HG03175 (cell line): ENCODE measurements around the gene SPDYE1.
A peak's percentile ranks its signal among the peaks of the same experiment; 100 is the strongest.
"Not testable (repeated sequence)": the region's sequence is repeated elsewhere in the genome, so short reads cannot be mapped to it uniquely, and the experiment has no call there.

Experiments used
- ATAC-seq: cut with Tn5 transposase; IDR thresholded peaks from one replicate; pipeline ENCODE4 v1.9.1; 2021; ENCODE audit warnings: mild to moderate bottlenecking, moderate library complexity; ENCODE audit not compliant: unreplicated experiment

Gene SPDYE1

DNA sequence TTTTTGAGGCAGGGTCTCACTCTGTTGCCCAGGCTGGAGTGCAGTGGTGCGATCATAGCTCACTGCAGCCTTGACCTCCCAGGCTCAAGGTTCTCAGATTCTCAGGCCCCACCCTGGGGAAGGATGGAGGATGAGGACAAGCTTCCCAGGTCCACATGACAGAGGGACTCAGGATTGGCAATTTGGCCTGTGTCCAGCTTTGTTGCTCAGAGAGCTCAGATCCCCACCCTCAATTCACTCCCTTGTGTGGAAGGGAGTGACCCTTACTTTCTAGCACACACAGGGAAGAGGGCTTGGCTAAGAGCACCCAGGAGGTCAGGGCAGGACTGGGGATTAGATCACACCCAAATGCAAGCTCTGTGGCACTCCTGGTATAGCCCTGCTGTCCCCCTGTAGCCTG is 6.9 kb upstream of the SPDYE1 start:
- not testable (repeated sequence) for ATAC-seq

DNA sequence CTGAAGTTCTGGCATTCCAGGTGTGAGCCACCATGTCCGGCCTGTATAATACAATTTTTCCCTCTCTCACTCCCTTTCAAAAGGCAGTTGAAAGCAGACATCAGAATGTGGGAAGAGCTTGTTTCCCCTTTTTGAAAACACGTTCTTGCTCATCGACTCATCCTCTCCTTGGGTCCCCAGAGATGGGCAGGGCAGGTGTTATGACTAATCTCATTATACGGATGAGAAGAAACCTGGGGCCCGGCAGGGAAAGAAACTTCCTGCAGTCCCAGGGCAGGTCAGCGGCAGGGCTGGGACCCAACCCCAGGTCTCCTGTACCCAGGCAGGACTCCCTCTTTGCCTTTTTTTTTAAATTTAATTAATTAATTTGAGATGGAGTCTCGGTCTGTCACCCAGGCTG is 4.8 kb upstream of the SPDYE1 start:
- peak; percentile 94 for ATAC-seq

DNA sequence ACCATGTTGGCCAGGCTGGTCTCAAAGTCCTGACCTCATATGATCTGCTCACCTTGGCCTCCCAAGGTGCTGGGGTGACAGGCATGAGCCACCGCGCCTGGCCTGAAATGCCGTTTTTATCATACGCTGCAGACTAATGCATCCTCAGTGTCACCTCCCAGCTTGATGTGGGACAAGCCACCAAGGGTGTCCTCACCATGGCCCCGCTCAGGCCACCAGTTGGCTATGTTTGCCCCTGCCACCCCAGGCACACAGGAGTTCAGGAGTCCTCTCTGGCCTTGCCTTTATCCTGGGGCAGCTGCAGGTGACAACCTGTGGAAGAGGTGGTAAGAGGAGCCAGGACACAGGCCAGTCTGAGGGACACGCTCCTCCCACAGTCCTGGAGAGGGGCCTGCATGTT is 3.0 kb upstream of the SPDYE1 start:
- ATAC-seq = not testable (repeated sequence)

DNA sequence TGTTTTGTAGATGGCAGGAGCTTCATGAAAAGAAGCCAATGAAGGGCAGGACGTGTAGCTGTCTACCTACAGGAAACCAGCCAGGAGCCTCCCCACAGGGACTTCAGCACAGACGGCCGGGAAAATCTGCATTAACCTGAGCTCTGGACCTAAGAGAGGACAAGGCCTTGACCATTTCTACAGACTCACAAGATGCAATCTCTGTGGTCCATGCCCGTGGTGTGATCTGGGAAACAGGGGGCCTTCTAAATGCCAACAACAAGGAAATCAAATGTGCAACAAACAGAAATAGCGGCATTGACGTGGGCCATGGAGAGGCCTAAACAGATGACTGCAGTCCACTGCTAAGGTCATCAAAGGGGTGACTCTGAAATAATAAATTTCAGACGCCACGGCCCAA is 14.4 kb downstream of the SPDYE1 start:
- not testable (repeated sequence) for ATAC-seq

DNA sequence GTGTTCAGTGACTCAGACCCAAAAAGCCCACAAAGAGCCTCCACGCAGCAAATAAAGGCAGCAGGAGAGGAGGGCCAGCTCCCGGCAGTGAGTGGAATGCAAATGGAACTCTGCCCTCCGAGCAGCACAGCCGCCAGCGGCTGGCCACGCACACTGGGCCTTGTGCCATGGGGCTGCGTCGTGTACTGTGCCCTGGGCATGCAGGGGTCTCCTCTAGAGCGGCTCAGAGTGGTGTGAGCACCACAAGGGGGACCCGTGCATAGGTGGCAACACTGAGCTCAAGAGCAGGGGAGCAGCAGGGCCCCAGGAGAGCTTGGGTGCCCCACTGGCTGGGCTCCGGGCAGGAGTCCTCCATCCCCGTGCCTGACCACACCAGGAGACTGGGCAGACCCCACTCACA is 17.4 kb downstream of the SPDYE1 start:
- ATAC-seq = not testable (repeated sequence)

DNA sequence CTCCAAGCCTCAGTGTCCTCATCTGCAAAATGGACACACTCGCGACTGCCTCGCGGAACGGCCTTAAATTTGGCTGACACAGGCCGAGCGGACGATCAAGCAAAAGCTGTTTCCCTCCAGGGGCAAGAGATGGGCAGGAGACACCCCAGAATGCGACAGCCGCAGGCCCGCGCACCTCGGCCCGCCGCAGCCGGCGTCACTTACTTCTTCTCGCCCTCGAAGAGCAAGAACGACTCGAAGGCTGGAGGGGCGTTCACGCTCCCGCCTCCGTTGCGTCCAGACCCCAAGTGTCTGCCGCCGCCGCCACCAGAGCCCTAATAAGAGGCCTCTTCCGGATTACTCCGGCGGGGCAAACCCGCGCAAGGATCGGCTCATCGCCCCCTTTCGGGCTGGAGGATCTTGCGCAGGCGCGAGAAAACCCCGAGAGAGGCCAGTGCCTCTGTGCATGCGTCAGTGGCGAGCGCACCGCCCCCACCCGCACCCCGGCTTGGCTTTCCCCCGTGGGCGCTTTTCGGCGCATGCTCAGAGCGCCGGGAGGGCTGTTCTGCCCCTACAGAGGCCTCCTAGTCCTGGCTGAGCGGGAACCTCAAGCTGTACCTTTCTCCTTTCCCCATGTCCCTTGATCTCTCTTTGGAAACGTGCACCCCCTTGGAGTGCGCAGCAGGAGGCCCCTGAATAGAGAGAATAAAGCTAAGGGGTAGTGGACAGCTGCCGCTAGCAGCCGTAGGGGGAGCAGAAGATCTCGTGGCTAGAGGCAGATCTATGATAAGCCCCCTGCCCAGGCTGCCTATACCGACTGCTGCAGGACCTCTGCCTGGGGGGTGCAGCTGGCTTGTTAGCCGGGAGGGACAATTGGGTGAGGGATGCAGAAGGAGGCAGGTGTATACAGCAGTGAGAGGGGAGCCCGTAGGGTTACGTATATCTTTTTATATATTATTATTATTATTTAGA is 21.4 kb downstream of the SPDYE1 start:
- peak; percentile 96 for ATAC-seq

DNA sequence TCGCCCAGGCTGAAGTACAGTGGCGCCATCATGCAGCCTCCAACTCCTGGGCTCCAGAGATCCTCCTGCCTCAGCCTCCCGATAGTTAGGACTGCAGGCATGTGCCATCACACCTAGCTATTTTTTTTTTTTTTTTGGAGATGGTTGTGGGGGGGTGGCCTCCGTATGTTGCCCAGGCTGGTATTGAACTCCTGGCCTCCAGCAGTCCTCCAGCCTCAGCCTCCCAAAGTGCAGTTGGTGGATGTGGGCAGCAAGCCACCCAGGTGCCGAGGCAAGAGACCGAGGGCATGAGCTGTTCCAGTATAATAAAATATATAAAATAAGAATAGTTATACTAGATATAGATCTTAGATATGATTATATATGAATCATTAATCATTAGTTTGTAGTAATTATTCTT is 22.1 kb downstream of the SPDYE1 start:
- not testable (repeated sequence) for ATAC-seq

DNA sequence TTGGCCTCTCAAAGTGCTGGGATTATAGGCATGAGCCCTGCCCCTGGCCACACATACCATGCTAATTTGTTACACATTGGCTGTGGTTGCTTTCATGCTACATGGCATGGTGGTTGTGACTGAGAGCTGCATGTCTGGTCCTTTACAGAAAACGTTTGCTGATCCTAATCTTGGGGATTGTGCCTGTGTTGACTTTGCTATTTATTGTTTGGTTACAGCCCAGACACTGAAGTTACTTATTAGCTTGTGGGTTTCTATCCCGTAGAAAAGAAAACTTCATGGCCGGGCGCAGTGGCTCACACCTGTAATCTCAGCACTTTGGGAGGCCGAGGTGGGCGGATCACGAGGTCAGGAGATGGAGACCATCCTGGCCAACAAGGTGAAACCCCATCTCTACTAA is 24.4 kb downstream of the SPDYE1 start:
- not testable (repeated sequence) for ATAC-seq

DNA sequence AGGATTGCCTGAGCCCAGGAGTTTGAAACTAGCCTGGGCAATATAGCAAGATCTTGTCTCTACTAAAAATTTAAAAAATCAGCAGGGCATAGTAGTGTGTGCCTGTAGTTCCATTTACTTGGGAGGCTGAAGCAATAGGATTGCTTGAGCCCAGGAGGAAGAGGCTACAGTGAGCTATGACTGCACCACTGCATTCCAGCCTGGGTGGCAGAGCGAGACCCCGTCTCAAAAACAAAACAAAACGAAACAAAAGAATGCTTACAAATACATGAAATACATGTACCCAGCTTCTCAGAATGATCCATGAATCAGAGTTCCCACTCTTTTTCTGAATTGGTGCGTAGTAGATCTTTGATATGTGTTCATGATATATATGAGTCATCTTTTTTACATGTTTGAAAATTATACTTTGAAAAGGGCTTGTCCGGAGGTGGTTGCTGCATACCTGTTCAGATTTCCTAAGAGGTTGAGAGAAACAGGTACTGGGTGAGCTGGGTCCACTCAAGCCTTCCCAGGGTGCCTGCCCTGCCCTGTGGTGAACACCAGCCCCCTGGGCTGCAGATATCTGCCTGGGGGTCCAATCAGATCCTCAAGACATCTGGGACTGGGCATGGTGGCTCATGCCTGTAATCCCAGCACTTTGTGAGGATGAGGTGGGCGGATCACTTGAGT is 25.2 kb downstream of the SPDYE1 start:
- ATAC-seq = not testable (repeated sequence)

DNA sequence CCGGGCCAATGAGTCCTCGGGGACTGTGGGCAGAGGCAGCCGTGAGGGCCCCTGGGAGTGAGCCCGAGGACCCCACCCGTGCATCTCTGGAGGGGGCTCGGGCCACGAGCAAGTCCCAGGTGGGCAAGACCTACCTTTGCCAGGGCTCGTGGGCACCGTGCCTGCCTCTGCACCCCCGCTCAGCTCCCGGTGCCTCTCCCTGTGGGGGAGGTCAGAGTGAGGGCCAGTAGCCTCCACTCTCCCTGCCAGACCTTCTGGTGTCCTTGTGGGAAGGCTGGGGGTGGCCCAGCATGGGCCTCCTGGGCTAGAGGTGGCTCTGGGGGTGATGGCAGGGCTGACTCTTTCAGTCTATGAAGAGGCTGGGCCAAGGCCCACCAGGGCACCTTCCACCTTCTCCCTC is 31.7 kb downstream of the SPDYE1 start:
- ATAC-seq = not testable (repeated sequence)

DNA sequence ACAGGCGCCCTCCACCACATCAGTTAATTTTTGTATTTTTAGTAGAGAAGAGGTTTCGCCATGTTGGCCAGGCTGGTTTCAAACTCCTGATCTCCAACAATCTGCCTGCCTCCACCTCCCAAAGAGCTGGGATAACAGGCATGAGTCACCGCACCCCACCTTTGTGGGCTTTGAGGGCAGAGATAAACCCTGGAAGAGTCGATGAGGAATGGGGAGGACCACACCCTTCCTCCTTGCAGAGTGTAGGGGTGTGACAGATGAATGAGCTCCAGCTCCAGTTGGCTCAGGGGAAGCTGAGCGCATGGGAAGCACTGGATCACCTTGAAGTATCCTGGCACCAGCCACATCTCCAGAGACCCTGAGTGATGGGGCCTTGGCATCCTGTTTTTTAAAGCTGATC is 32.3 kb downstream of the SPDYE1 start:
- not testable (repeated sequence) for ATAC-seq

DNA sequence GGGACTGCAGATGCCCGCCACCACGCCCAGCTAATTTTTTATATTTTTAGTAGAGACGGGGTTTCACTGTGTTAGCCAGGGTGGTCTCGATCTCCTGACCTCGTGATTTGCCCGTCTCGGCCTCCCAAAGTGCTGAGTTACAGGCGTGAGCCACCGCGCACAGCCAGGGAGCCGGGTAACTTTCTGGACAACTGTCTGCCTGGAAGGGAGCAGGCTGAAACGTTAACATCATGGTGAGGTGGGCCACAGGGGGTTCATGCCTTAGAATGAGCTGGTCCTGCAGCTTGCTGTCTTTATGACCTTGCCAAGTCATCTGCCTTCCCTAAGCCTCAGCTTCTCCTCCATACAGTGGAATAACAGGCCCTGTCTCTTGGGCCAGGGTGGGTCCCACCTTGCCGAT is 33.6 kb downstream of the SPDYE1 start:
- ATAC-seq = not testable (repeated sequence)

DNA sequence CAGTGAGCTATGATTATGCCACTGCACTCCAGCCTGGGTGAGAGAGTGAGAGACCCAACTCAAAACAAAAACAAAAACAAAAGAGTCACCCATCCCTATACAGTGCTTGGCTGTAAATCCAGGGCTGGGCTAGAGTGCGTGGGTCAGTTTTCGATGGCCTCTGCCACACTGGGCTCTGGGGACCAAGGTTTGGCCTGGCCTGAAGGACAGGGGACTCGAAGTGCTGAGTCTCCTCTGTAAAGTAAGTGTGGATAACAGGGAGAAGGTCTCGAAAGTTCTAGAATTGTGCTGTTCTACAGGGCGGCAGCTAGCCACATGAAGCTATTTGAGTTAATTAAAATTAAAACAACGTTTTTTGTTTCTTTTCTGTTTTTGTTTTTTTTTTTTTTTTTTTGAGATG is 34.3 kb downstream of the SPDYE1 start:
- not testable (repeated sequence) for ATAC-seq

DNA sequence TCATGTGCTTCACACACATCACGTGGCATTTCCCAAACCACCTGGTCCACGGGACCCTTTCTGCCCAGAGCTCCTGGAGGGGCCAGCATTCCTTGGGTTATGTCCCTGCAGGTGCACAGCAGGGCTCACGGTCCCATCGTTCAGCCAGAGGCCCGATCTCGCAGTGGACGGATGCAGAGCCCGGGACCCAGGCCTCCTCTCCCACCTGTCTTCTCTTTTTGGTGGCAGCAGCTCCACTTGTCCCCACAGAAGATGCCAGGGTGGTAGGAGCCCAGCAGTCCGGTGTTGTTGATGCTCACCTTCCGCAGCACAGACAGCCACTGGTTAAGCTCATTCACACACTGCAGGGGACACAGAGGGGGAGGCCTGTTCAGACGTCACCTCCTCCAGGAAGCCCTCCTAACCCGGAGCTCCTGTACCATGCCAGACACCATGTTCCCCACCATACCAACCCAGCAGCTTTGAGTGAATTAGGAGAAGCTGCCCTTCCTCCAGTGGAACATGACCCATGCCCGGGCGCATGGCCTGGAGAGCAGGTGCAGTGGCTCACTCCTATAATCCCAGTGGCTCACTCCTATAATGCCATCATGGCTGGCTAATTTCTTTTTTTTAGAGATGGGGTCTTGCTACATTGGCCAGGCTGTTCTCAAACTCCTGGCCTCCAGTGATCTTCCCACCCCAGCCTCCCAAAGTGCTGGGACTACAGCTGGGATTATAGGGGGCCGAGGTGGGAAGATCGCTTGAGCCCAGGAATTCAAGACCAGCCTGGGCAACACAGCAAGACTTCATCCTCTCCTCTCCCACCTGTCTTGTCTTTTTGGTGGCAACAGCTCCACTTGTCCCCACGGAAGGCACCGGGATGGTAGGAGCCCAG is 36.5 kb downstream of the SPDYE1 start:
- ATAC-seq = not testable (repeated sequence)

DNA sequence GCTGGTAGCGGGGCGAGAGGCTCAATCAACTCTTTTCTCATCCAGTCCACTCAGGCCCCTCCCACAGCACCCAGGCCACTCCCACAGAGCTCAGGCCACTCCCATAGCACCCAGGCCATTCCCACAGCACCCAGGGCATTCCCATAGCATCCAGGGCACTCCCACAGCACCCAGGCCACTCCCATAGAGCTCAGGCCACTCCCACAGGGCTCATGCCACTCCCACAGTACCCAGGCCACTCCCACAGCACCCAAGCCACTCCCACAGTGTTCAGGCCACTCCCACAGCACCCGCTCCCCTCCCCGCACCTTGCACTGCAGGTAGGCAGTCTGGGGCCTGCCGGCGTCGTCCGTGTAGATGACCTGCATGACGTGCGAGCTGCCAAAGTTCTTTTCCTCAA is 38.7 kb downstream of the SPDYE1 start:
- not testable (repeated sequence) for ATAC-seq

DNA sequence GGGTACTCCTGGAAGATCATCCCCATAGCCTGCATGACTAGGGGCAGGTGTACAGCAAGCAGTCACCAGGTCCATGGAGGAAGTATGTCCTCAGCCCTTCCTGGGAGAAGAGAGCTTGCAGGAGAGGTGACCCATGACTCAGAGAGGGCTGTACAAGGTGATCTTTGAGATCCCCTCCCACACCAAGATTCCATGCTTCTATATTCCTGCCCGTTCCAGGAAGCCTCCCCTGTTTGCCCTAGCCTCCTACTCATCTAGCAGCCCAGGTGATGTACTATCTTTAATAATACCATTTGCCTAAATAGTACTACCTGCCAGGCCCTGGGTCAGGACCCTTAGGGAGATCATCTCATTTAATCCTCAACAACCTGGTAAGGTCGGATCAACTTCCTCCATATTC is 40.3 kb downstream of the SPDYE1 start:
- ATAC-seq = not testable (repeated sequence)

DNA sequence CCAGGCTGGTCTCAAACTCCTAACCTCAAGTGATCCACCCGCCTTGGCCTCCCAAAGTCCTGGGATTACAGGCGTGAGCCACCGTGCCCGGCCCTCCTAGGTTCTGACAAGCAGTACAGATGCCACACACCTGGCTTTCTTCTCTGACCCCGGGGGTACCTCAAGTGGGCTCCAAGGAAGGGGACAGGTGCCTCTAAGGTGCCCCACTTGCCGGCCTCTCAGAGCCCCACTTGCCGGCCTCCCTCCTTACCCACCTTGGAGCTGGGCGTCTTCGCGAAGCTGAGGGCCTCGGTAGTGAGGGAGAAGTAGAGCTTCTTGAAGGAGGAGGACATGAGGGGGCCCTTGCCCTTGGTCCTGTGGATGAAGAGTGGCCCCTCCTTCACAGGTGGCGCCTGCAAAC is 40.9 kb downstream of the SPDYE1 start:
- not testable (repeated sequence) for ATAC-seq

DNA sequence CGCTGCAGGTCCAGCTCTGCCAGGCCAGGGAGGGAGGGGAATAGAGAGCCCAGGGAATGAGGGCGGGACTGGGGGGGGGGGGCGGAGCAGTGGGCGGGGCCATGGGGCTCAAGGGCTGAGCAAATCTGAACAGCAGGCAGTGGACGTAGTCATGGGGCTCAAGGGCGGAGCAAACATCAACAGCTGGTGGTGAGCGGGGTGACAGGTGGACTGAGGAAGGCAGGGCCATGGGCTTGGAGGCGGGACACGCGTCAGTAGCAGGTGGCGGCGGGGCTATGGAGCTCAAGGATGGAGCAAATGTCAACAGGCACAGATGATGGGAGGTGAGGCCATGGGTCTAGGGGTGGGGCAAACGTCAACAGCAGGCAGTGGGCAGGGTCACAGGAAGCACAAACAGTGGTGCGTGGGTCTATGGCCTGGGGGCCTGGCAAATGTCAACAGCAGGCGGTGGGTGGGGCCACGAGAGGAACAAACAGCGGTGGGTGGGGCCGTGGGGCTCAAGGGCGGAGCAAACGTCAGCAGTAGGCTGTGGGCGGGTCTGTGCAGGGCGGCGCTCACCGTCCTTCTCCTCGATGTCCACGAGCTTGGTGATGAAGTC is 41.4 kb downstream of the SPDYE1 start:
- ATAC-seq = peak; percentile 64

DNA sequence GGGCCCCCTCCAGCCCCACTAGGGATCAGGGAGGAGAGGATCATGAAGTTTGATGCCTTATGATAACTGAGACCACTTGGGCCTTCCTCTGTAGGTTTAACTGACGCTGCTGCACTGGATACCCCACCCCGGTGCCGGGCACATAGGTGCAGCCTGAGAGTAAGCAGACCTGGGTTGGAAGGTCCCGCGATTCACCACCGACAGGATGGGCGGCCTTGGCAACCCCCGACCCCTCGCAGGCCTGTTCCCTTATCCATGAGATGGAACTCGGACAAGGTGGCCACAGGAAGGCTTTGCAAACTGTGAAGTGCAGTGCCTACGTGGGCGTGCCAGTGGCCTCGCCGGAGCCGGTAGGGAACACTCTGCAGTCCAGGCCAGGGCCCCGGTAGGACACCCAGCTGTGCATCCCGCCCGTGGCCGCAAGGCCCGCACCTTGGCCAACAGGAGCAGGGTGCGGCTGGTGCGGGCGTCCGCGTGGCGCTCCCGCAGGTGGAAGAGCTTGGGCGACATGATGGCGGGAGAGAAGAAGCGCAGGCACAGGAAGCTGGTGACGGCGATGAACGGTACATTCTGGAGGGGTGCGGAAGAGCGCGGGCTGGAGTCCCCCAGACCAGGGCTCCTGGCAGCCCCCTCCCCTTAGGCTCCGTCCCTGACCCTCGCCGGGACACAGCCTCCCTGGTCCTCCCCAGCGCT is 42.2 kb downstream of the SPDYE1 start:
- ATAC-seq = peak; percentile 17

DNA sequence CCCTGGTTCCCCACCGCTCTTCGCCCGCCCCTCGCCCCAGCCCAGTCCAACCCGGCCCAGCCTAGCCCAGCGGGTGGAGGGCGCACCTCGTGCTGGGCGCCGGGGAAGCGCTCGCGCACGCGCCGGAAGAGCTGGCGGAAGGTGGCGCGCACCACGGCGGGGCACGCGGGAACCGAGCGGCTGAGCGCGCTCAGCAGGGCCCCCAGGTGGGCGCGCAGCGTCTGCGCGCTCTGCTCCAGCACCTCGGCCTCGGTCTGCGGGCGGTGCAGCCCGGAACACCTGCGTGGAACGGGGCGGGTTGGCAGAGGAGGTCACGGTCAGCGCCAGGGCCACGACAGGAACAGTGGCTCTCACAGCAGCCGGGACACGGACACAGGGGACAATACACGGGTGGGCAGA is 42.8 kb downstream of the SPDYE1 start:
- ATAC-seq = peak; percentile 39
